Bronchial epithelial cell (primary cell): ENCODE measurements around the gene CASP6. TPM values are rescaled to one million over a fixed set of nuclear protein-coding genes. Genes with fewer than 3 reads are reported as not detected.
"Not testable (repeated sequence)": the region's sequence is repeated elsewhere in the genome, so short reads cannot be mapped to it uniquely, and the experiment has no call there.

ENCODE experiments used
- DNase-seq: peaks from one replicate; pipeline ENCODE4 v3.0.0-alpha.2; 2010; ENCODE audit warnings: low read depth
- FAIRE-seq: peaks from 2 replicates; lab custom pipeline; 2011; peaks lifted over from hg19 to GRCh38; lab: Jason Lieb, UNC
- H3K27me3 ChIP-seq: 2 replicates; pipeline ENCODE4 v1.5.1; 2011; ENCODE audit warnings: low read length; ENCODE audit not compliant: control insufficient read depth, insufficient read depth
- H3K36me3 ChIP-seq: 2 replicates; pipeline ENCODE4 v1.5.1; 2011; ENCODE audit warnings: low read length; ENCODE audit not compliant: control insufficient read depth, insufficient read depth
- H3K4me3 ChIP-seq: 2 replicates; pipeline ENCODE4 v1.5.1; 2011; ENCODE audit warnings: mild to moderate bottlenecking, low read depth, low read length, control low read depth
- CTCF ChIP-seq: IDR thresholded peaks from 2 replicates; pipeline ENCODE4 v1.5.1; 2011; ENCODE audit warnings: mild to moderate bottlenecking, moderate library complexity, low read length, control low read depth, inconsistent platforms; ENCODE audit not compliant: insufficient read depth, severe bottlenecking
- total RNA-seq: library from RNA; depleted of rRNA; stranded (reverse); fragments of >200 nt; gene quantifications from 2 replicates; pipeline ENCODE4 v1.2.1, GENCODE V29; 2014

The CASP6 gene
- total RNA-seq, 1 donor from 2014 or later: 54.0 TPM

DNA sequence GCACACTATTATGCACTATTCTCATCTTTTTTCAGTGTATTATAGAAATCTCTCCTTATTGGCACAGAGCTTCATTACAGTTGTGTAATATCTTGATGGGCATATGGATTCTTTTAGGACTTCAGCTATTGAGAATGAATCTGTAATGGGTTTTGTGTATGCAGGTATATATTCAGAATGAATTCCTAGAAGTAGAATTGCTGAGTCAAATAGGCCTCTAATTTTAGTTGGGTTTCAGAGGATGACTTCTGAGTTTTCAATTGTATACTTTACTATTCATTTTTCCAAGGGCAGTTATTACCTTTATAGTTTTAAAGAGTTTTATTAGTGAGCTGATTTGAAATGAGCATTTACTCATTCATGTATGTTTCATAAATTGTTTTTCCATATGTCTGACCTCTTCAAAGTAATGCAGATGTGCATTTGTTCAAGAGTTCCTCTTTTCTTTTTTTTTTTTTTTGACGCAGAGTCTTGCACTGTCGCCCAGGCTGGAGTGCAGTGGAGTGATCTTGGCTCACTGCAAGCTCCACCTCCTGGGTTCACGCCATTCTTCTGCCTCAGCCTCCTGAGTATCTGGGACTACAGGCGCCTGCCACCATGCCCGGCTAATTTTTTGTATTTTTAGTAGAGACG is 19.5 kb downstream of the CASP6 start:
- no peak for TF ChIP-seq CTCF
- Histone ChIP-seq H3K27me3 (no peaks in the 10 kb centered on the region), H3K4me3 (no peak overlapping the region), H3K36me3 (no peaks in the 10 kb centered on the region)
- DNase-seq: no peak
- FAIRE-seq: no peak

DNA sequence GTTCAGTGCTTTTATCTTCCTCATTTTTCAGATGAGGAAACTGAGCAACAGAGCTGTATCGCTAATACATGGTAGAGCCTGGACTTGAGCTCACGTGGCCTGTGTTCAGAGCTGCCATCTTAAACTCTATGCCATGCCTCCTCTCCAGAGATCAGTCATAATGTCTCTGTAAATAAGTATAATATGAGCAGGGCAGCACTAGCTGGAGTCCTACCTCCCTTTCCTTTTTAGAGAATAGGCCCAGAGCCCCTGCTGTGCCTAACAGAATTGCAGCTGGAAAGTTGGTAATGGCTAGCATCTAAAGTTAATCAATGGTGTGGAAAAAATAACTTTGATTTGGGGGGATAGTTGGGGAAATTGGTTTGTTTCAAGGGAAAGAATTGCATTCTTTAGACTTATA is 20.4 kb downstream of the CASP6 start:
- H3K36me3 ChIP-seq: no peaks in the 10 kb centered on the region
- no peaks in the 10 kb centered on the region for H3K27me3 ChIP-seq
- no peak overlapping the region for H3K4me3 ChIP-seq
- FAIRE-seq (no peak), DNase-seq (no peak)
- TF ChIP-seq CTCF: no peak

DNA sequence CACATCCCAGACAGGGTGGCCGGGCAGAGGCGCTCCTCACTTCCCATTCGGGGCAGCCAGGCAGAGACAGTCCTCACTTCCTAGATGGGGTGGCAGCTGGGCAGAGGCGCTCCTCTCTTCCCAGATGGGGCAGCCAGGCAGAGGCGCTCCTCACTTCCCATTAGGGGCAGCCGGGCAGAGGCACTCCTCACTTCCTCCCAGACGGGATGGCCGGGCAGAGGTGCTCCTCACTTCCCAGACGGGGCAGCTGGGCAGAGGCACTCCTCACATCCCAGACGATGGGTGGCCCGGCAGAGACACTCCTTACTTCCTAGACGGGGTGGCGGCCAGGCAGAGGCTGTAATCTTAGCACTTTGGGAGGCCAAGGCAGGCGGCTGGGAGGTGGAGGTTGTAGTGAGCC is 24.3 kb downstream of the CASP6 start:
- DNase-seq, H3K36me3 ChIP-seq, H3K4me3 ChIP-seq, FAIRE-seq, H3K27me3 ChIP-seq: not testable (repeated sequence)

DNA sequence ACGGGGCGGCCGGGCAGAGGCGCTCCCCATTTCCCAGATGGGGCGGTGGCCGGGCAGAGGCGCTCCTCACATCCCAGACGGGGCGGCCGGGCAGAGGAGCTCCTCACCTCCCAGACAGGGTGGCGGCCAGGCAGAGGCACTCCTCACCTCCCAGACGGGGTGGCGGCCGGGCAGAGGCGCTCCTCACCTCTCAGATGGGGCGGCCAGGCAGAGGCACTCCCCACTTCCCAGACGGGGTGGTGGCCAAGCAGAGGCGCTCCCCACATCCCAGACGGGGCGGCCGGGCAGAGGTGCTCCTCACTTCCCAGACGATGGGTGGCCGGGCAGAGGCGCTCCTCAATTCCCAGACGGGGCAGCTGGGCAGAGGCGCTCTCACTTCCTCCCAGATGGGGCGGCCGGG is 24.8 kb downstream of the CASP6 start:
- DNase-seq, FAIRE-seq, H3K4me3 ChIP-seq, H3K36me3 ChIP-seq, H3K27me3 ChIP-seq: not testable (repeated sequence)

- Histone ChIP-seq H3K27me3 (no peaks in the 10 kb centered on the region), H3K4me3 (no peak overlapping the region), H3K36me3 (no peaks in the 10 kb centered on the region)
- TF ChIP-seq CTCF: peak; percentile 8
- FAIRE-seq (no peak), DNase-seq (no peak)
These were observed 26.4 kb downstream of the CASP6 start for GRCh38 chr4:109676886-109677285.

DNA sequence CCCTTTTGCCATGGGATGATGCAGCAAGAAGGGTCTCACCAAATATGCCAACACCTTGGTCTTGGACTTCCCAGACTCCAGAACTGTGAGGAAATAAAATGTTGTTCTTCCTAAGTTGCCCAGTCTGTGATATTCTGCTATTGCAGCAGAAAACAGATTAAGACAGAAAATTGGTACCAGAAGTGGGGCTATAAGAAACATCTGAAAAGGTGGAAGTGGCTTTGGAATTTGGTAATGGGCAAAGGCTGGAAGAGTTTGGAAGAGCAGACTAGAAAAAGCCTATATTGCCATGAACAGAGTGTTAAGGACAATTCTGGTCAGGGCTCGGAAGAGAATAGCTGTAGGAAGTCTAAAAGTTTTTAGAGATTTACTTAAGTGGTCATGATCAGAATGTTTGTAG is 27.4 kb downstream of the CASP6 start:
- no peak for FAIRE-seq
- TF ChIP-seq CTCF: no peak
- Histone ChIP-seq H3K27me3 (no peaks in the 10 kb centered on the region), H3K36me3 (no peaks in the 10 kb centered on the region), H3K4me3 (no peak overlapping the region)
- DNase-seq: no peak

GRCh38 chr4:109675181-109675580 is 28.1 kb downstream of the CASP6 start:
- no peak for FAIRE-seq
- Histone ChIP-seq H3K36me3 (no peaks in the 10 kb centered on the region), H3K27me3 (no peaks in the 10 kb centered on the region), H3K4me3 (no peak overlapping the region)
- no peak for TF ChIP-seq CTCF
- DNase-seq: peak; percentile 14
